ENCODE data around the gene MRPS18A. TPM values are rescaled to one million over a fixed set of nuclear protein-coding genes. Genes with fewer than 3 reads are reported as not detected.
A peak's percentile ranks its signal among the peaks of the same experiment; 100 is the strongest.

The MRPS18A gene
- total RNA-seq, 1 experiment from 2014 or later = 105 TPM

DNA sequence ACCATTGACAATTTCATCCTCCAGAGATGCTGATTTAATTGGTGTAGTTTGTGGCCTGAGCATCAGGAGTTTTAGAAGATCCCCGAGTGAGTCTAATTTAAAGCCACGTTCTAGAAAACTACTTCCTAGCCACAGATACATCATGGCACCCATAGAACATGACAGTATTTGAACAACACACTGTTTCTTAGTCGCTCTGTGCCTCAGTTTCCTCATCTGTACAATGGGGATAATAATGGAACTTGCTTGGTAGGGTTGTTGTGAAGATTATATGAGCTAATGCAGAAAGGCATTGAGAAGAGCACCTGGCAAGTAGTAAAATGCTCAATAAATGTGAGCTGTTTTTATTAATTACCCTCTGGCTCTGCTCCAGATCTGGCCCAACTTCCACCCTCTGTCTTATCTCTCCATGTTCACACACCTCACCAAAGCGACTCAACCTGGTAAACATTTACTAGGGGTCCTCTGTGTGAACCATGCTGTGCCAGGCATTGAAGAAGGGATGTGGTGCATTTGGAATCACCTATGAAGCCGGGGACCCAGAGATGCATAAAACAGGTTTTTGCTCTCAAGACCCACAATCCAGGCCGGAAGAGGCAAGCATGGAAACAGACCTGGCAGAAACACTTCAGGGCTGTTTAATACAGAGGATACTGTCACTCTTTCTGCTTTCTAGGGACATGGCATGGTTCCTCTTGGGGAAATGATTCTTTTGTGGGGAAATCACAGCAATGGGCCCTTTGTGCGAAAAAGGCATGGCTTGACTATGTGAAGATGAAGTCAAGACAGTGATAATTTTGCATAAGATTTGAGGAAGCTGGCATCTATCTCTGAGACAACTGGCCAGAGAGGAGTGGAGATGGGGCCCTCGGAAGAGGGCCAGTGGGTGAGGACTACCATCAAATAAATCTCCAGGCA lies 16.2 kb upstream of the MRPS18A start:
- ChIA-PET POLR2A (ENCODE audit: unreplicated experiment) (interaction anchor here (0.6 kb wide), 1 partner anchor 67 kb away, joined by 5 read pairs; no protein-coding TSS in a partner anchor), CTCF (interaction anchor here (0.6 kb wide), 1 partner anchor 69 kb away, joined by 3 read pairs; no protein-coding TSS in a partner anchor)
- Histone ChIP-seq H3K27ac (ENCODE audit: low read length) (peak overlapping the region; percentile 77), H3K27me3 (ENCODE audit: low read length) (no peaks in the 10 kb centered on the region), H3K36me3 (ENCODE audit: low read depth, low read length) (no peaks in the 10 kb centered on the region), H3K9ac (ENCODE audit: low read length) (peak overlapping the region; percentile 40; the same call in 1 of the 2 replicates), H2AFZ (ENCODE audit: low read length) (no peak overlapping the region; the same call in 1 of the 2 replicates), H3K9me2 (replicated peaks; ENCODE audit: low read length) (no peaks in the 10 kb centered on the region), H3F3A (ENCODE audit: low read length, unreplicated experiment) (peaks cover 5% of the 10 kb centered on the region), H3K4me2 (ENCODE audit: low read length) (peak overlapping the region; percentile 70), H3K4me1 (ENCODE audit: insufficient read depth, low read length) (peaks cover 51% of the 10 kb centered on the region), H3K79me2 (ENCODE audit: low read length) (no peaks in the 10 kb centered on the region), H3K9me3 (ENCODE audit: low read length) (no peaks in the 10 kb centered on the region), H3K4me3 (ENCODE audit: low read length) (no peak overlapping the region), H4K20me1 (ENCODE audit: low read length) (no peaks in the 10 kb centered on the region)
- TF ChIP-seq EZH2phosphoT487 (IDR thresholded peaks at IDR 0.05; ENCODE audit: borderline replicate concordance, low read length) = no peak
- TF ChIP-seq EZH2 (IDR thresholded peaks at IDR 0.05; ENCODE audit: low read length, unreplicated experiment) = no peak
- TF ChIP-seq, protein P1, sequence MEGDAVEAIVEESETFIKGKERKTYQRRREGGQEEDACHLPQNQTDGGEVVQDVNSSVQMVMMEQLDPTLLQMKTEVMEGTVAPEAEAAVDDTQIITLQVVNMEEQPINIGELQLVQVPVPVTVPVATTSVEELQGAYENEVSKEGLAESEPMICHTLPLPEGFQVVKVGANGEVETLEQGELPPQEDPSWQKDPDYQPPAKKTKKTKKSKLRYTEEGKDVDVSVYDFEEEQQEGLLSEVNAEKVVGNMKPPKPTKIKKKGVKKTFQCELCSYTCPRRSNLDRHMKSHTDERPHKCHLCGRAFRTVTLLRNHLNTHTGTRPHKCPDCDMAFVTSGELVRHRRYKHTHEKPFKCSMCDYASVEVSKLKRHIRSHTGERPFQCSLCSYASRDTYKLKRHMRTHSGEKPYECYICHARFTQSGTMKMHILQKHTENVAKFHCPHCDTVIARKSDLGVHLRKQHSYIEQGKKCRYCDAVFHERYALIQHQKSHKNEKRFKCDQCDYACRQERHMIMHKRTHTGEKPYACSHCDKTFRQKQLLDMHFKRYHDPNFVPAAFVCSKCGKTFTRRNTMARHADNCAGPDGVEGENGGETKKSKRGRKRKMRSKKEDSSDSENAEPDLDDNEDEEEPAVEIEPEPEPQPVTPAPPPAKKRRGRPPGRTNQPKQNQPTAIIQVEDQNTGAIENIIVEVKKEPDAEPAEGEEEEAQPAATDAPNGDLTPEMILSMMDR (conservative IDR thresholded peaks at IDR 0.05; ENCODE audit: low read depth, low read length) = no peak
- DNase-seq (no peak), ATAC-seq (no peak)
- intact Hi-C loops (cut with micrococcal nuclease) = no loop called here
- no TSS peak for BruUV-seq (replicated peaks)

DNA sequence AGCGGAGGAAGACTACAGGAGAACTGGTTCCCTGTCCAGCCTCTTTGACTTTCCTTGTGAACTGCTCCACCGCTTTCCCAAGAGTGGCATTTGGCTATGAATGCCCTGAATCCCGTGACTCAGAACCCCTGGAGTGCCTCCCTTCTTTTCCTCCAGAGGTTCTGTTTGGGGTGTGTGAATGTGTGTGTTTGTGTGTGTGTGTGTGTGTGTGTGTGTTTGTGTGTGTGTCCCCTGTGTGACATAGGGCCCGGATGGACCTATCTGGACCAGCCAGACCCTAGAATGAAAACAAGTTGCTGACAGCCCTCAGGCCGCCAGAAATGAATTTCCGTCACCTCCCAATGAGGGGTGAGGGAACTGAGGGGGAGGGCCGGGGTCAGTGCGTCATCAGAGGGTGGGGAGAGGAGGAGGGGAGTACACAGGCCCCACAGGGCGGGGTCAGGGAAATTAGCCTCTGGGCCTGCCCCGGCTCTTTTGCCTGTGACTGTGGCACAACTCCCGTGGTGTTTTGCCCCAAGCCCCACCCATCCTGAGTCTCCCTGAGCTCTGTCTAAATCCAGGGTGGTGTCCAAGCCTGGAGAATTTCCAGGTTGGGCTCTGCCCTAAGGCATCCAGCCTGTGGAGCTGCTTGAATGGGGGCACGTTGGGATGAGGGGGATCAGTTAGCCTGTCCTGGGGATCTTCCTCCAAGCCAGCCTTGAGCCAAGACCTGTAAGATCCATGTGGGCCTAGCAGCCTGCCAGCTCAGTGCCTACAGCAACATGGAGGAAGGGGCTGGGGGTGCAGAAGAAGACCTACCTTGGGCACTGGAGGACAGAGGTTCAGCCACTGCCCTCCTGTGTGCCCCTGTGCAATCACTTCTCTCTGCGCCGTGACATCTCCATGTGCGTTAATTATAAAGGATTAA lies 15.2 kb upstream of the MRPS18A start:
- H3F3A ChIP-seq (ENCODE audit: low read length, unreplicated experiment) = peaks cover 5% of the 10 kb centered on the region
- ChIA-PET POLR2A (ENCODE audit: unreplicated experiment) (interaction anchor here (0.6 kb wide), 1 partner anchor 66 kb away, joined by 5 read pairs; no protein-coding TSS in a partner anchor), CTCF (interaction anchor here (0.6 kb wide), 1 partner anchor 70 kb away, joined by 3 read pairs; no protein-coding TSS in a partner anchor)
- ATAC-seq (peak; percentile 60), DNase-seq (peak; percentile 93)
- peak overlapping the region; percentile 77 for H3K27ac ChIP-seq (ENCODE audit: low read length)
- peak overlapping the region; percentile 49 for H2AFZ ChIP-seq (ENCODE audit: low read length)
- H3K79me2 ChIP-seq (ENCODE audit: low read length) = no peaks in the 10 kb centered on the region
- H3K27me3 ChIP-seq (ENCODE audit: low read length) = no peaks in the 10 kb centered on the region
- H3K4me1 ChIP-seq (ENCODE audit: insufficient read depth, low read length) = peaks cover 54% of the 10 kb centered on the region
- H3K9me3 ChIP-seq (ENCODE audit: low read length) = no peaks in the 10 kb centered on the region
- no peak for TF ChIP-seq EZH2phosphoT487 (IDR thresholded peaks at IDR 0.05; ENCODE audit: borderline replicate concordance, low read length)
- TF ChIP-seq EZH2 (IDR thresholded peaks at IDR 0.05; ENCODE audit: low read length, unreplicated experiment) = no peak
- TF ChIP-seq, protein P1 (conservative IDR thresholded peaks at IDR 0.05; ENCODE audit: low read depth, low read length) = no peak
- BruUV-seq (replicated peaks) = no TSS peak
- H3K9ac ChIP-seq (ENCODE audit: low read length) = peak overlapping the region; percentile 40
- no peaks in the 10 kb centered on the region for H3K9me2 ChIP-seq (replicated peaks; ENCODE audit: low read length)
- peak overlapping the region; percentile 16; the same call in 1 of the 2 replicates for H3K4me3 ChIP-seq (ENCODE audit: low read length)
- no peaks in the 10 kb centered on the region for H3K36me3 ChIP-seq (ENCODE audit: low read depth, low read length)
- intact Hi-C loops (cut with micrococcal nuclease) = no loop called here
- no peaks in the 10 kb centered on the region for H4K20me1 ChIP-seq (ENCODE audit: low read length)
- H3K4me2 ChIP-seq (ENCODE audit: low read length) = peak overlapping the region; percentile 70

Measured in PC-3 (cell line).